Osteocyte (in vitro differentiated cells): ENCODE data around the gene ASMT. TPM values are rescaled to one million over a fixed set of nuclear protein-coding genes. Genes with fewer than 3 reads are reported as not detected.

Experiments
- DNase-seq: peaks from one replicate; pipeline ENCODE4 v3.0.0; 2021; ENCODE audit warnings: mixed read lengths; ENCODE audit not compliant: unreplicated experiment; ENCODE audit errors: extremely low spot score
- H3K27ac Mint-ChIP-seq: one replicate; pipeline ENCODE4 v1.8.0; 2021; ENCODE audit warnings: mild to moderate bottlenecking, mixed read lengths; ENCODE audit not compliant: unreplicated experiment
- H3K27me3 Mint-ChIP-seq: one replicate; pipeline ENCODE4 v1.8.0; 2021; ENCODE audit warnings: mixed read lengths; ENCODE audit not compliant: unreplicated experiment
- H3K36me3 Mint-ChIP-seq: one replicate; pipeline ENCODE4 v1.8.0; 2021; ENCODE audit warnings: mixed read lengths; ENCODE audit not compliant: unreplicated experiment
- H3K4me1 Mint-ChIP-seq: one replicate; pipeline ENCODE4 v1.8.0; 2021; ENCODE audit warnings: mixed read lengths; ENCODE audit not compliant: unreplicated experiment
- H3K4me3 Mint-ChIP-seq: one replicate; pipeline ENCODE4 v1.8.0; 2021; ENCODE audit warnings: mild to moderate bottlenecking, moderate library complexity, mixed read lengths; ENCODE audit not compliant: unreplicated experiment
- H3K9me3 Mint-ChIP-seq: one replicate; pipeline ENCODE4 v1.8.0; 2021; ENCODE audit warnings: mixed read lengths; ENCODE audit not compliant: unreplicated experiment
- total RNA-seq: library from RNA; stranded (reverse); gene quantifications from 2 replicates; pipeline ENCODE4 v1.2.1, GENCODE V29; 2021
- TF ChIP-seq, protein P1 (sequence below): fragments of 200-600 bp; sonication (generic); IDR thresholded peaks from 2 replicates; pipeline ENCODE4 v1.5.0; 2021; ENCODE audit warnings: antibody characterized with exemption, mild to moderate bottlenecking, moderate library complexity

The ASMT gene
- total RNA-seq, 1 donor from 2014 or later, result not detected

GRCh38 chrX:1581132-1581531, 33.7 kb upstream of the ASMT start:
- Mint-ChIP-seq H3K4me1 (no peaks in the 10 kb centered on the region), H3K36me3 (no peaks in the 10 kb centered on the region), H3K4me3 (no peak overlapping the region), H3K27me3 (no peaks in the 10 kb centered on the region), H3K27ac (no peak overlapping the region), H3K9me3 (no peaks in the 10 kb centered on the region)
- DNase-seq, result peak; percentile 85
- TF ChIP-seq, protein P1, sequence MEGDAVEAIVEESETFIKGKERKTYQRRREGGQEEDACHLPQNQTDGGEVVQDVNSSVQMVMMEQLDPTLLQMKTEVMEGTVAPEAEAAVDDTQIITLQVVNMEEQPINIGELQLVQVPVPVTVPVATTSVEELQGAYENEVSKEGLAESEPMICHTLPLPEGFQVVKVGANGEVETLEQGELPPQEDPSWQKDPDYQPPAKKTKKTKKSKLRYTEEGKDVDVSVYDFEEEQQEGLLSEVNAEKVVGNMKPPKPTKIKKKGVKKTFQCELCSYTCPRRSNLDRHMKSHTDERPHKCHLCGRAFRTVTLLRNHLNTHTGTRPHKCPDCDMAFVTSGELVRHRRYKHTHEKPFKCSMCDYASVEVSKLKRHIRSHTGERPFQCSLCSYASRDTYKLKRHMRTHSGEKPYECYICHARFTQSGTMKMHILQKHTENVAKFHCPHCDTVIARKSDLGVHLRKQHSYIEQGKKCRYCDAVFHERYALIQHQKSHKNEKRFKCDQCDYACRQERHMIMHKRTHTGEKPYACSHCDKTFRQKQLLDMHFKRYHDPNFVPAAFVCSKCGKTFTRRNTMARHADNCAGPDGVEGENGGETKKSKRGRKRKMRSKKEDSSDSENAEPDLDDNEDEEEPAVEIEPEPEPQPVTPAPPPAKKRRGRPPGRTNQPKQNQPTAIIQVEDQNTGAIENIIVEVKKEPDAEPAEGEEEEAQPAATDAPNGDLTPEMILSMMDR, result peak; percentile 70

DNA sequence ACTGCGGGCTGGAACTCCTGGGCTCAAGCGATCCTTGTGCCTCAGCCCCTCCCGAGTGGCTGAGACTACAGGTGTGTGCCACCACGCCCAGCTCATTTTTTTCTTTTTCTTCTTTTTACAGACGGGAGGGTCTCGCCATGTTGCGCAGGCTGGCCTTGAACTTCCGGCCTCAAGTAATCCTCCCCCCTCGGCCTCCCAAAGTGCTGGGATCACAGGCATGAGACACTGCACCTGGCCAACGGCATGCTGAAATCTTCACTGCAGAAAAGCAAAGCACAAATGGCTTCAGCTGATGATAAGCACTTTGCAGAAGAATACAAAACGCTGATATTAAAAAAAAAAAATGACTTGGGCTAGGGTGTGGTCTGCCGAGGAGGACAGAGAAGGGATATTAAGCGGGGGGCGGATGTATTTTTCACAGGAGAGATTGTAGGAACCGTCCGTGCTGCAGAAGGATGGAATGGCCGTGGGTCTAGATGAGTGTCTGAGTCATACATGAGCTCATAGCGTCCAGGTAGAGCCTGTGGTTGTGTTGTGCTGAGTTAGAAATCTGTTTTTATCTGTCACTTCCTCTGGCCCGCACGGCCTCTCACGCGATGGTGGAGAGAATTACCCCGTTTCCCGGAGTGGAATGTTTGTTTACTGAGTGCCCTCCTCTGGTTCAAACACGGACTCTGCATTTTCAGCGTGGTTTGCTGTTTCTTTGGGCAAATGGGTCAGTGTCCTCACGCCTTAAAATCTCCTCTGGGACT, 32.0 kb upstream of the ASMT start:
- Mint-ChIP-seq H3K4me1 (peaks cover 2% of the 10 kb centered on the region), H3K27ac (no peak overlapping the region), H3K4me3 (no peak overlapping the region), H3K9me3 (no peaks in the 10 kb centered on the region), H3K27me3 (no peaks in the 10 kb centered on the region), H3K36me3 (no peaks in the 10 kb centered on the region)
- TF ChIP-seq, protein P1, result no peak
- no peak for DNase-seq

GRCh38 chrX:1584237-1585011, 30.4 kb upstream of the ASMT start:
- Mint-ChIP-seq H3K27me3 (no peaks in the 10 kb centered on the region), H3K27ac (no peak overlapping the region), H3K4me1 (peaks cover 2% of the 10 kb centered on the region), H3K9me3 (no peaks in the 10 kb centered on the region), H3K4me3 (no peak overlapping the region), H3K36me3 (no peaks in the 10 kb centered on the region)
- no peak for DNase-seq
- TF ChIP-seq, protein P1, result no peak

DNA sequence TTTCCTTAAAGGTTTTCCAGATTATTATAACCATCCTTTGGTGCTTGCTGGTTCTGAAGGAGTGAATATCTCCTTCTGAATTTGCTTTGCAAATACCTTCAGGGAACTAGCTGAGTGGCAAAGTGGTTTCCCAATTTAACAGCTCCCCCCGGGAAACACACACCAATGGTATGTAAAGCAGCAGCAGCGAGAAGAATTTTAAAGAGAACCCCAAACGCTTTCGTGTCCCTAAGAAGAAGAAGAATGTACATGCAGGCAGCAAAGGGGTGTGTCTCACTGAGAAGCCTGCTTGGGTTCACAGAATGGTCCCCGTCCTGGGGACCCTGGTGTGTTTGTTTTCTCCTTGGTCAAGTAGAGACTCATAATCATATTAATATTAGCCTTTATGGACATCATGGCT, 27.7 kb upstream of the ASMT start:
- Mint-ChIP-seq H3K4me3 (no peak overlapping the region), H3K4me1 (peaks cover 2% of the 10 kb centered on the region), H3K27ac (no peak overlapping the region), H3K36me3 (no peaks in the 10 kb centered on the region), H3K27me3 (no peaks in the 10 kb centered on the region), H3K9me3 (no peaks in the 10 kb centered on the region)
- DNase-seq, result peak; percentile 60
- TF ChIP-seq, protein P1, result no peak
